Measurements from ENCODE around the gene CCT2. TPM values are rescaled to one million over a fixed set of nuclear protein-coding genes. Genes with fewer than 3 reads are reported as not detected.

The CCT2 gene
- total RNA-seq, 1 experiment from 2014 or later = 398 TPM

DNA sequence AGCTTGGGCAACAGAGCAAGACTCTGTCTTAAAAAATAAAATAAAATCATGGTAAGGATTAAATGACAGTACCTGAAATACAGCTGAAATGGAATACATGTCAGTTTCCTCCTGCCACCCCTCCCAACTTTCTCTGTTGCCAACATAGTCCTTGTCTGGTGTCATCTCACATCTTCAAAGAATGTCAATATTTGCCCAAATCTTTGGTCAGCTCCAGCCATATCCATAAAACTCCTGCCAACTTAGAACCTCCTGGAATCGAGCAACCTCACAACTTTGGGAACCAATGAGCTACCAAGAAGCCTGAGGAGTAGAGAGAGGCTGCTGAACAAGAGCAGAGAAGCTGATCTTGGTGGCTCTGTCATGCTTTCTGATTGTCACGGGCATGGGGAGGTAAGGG lies 36.3 kb downstream of the CCT2 start:
- H3K4me1 ChIP-seq (ENCODE audit: control insufficient read depth in 1 of 2, insufficient read depth in 2 of 2, low read length in 2 of 2) = no peaks in the 10 kb centered on the region
- no peak overlapping the region for H3K27ac ChIP-seq (ENCODE audit: low read depth, low read length)
- ChIA-PET POLR2A (no interaction called here), CTCF (no interaction called here), RAD21 (ENCODE audit: low non-redundant PET in 1 of 2, low total read pairs in 2 of 2, uncharacterized antibody in 2 of 2, unreplicated experiment in 2 of 2) (no interaction called here)
- H3K9me3 ChIP-seq (ENCODE audit: control insufficient read depth in 1 of 2, insufficient read depth in 1 of 2, low read depth in 1 of 2, low read length in 2 of 2) = no peaks in the 10 kb centered on the region
- no peak for TF ChIP-seq EZH2phosphoT487 (IDR thresholded peaks at IDR 0.05; ENCODE audit: borderline replicate concordance)
- TF ChIP-seq FOSL1 (IDR thresholded peaks at IDR 0.05; ENCODE audit: low read depth) = no peak
- TF ChIP-seq ELF1 (IDR thresholded peaks at IDR 0.05; ENCODE audit: borderline replicate concordance, low read depth) = no peak
- no peak for TF ChIP-seq SIN3A (IDR thresholded peaks at IDR 0.05; ENCODE audit: low read depth)
- TF ChIP-seq ZFX (IDR thresholded peaks at IDR 0.05) = no peak
- no peak for TF ChIP-seq YY1 (IDR thresholded peaks at IDR 0.05; ENCODE audit: extremely low read depth, insufficient replicate concordance, low read depth, low read length)
- TF ChIP-seq, protein P1, sequence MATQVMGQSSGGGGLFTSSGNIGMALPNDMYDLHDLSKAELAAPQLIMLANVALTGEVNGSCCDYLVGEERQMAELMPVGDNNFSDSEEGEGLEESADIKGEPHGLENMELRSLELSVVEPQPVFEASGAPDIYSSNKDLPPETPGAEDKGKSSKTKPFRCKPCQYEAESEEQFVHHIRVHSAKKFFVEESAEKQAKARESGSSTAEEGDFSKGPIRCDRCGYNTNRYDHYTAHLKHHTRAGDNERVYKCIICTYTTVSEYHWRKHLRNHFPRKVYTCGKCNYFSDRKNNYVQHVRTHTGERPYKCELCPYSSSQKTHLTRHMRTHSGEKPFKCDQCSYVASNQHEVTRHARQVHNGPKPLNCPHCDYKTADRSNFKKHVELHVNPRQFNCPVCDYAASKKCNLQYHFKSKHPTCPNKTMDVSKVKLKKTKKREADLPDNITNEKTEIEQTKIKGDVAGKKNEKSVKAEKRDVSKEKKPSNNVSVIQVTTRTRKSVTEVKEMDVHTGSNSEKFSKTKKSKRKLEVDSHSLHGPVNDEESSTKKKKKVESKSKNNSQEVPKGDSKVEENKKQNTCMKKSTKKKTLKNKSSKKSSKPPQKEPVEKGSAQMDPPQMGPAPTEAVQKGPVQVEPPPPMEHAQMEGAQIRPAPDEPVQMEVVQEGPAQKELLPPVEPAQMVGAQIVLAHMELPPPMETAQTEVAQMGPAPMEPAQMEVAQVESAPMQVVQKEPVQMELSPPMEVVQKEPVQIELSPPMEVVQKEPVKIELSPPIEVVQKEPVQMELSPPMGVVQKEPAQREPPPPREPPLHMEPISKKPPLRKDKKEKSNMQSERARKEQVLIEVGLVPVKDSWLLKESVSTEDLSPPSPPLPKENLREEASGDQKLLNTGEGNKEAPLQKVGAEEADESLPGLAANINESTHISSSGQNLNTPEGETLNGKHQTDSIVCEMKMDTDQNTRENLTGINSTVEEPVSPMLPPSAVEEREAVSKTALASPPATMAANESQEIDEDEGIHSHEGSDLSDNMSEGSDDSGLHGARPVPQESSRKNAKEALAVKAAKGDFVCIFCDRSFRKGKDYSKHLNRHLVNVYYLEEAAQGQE (IDR thresholded peaks at IDR 0.05; ENCODE audit: low read depth) = no peak
- no peak for TF ChIP-seq POLR2A (IDR thresholded peaks at IDR 0.05; ENCODE audit: borderline replicate concordance, extremely low read depth, insufficient read depth, insufficient read length)
- TF ChIP-seq EGR1 (IDR thresholded peaks at IDR 0.05; ENCODE audit: low read depth) = no peak
- TF ChIP-seq CBX3 (IDR thresholded peaks at IDR 0.05; ENCODE audit: low read depth) = no peak
- TF ChIP-seq, protein P2, sequence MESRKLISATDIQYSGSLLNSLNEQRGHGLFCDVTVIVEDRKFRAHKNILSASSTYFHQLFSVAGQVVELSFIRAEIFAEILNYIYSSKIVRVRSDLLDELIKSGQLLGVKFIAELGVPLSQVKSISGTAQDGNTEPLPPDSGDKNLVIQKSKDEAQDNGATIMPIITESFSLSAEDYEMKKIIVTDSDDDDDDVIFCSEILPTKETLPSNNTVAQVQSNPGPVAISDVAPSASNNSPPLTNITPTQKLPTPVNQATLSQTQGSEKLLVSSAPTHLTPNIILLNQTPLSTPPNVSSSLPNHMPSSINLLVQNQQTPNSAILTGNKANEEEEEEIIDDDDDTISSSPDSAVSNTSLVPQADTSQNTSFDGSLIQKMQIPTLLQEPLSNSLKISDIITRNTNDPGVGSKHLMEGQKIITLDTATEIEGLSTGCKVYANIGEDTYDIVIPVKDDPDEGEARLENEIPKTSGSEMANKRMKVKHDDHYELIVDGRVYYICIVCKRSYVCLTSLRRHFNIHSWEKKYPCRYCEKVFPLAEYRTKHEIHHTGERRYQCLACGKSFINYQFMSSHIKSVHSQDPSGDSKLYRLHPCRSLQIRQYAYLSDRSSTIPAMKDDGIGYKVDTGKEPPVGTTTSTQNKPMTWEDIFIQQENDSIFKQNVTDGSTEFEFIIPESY (IDR thresholded peaks at IDR 0.05; ENCODE audit: extremely low read depth, insufficient replicate concordance, low read length) = no peak
- intact Hi-C loops (cut with micrococcal nuclease) = no loop called here
- no peak overlapping the region for H3K9ac ChIP-seq (ENCODE audit: low read length)
- no TSS peak for BruUV-seq (replicated peaks)
- no peaks in the 10 kb centered on the region for H3K27me3 ChIP-seq (ENCODE audit: insufficient read depth, low read length)
- no peak overlapping the region for H2AFZ ChIP-seq (ENCODE audit: low read depth, low read length, poor library complexity, severe bottlenecking)
- no peak overlapping the region for H3K4me3 ChIP-seq (replicated peaks in 1 of 2; ENCODE audit: low read depth in 1 of 2, low read length in 2 of 2)
- ATAC-seq (no peak), DNase-seq (ENCODE audit: low read depth, low spot score) (no peak)
- H3K79me2 ChIP-seq (ENCODE audit: insufficient read depth, low read length) = no peaks in the 10 kb centered on the region
- no peaks in the 10 kb centered on the region for H4K20me1 ChIP-seq (ENCODE audit: insufficient read depth)
- H3K36me3 ChIP-seq (ENCODE audit: control insufficient read depth in 1 of 2, insufficient read depth in 2 of 2, low read length in 2 of 2) = no peaks in the 10 kb centered on the region
- no peaks in the 10 kb centered on the region for H3K9me2 ChIP-seq (ENCODE audit: insufficient read depth)
- no peak overlapping the region for H3K4me2 ChIP-seq (ENCODE audit: low read length)
